Activated naive CD8-positive, alpha-beta T cell treated with anti-CD3 and anti-CD28 coated beads, Interleukin-2, amount 50 U/mL, for 24 hours (primary cell): ENCODE data around the gene MAFG.

Experiments used
- ATAC-seq: fragments of 150-1000 bp; cut with Tn5 transposase; one replicate; pipeline ENCODE4 v1.10.0; 2021
- DNase-seq: peaks from one replicate; pipeline ENCODE4 v3.0.0; 2021
- H3K27ac Mint-ChIP-seq: one replicate; pipeline ENCODE4 v1.8.0; 2021; ENCODE audit warnings: mild to moderate bottlenecking, mixed read lengths
- H3K27me3 Mint-ChIP-seq: one replicate; pipeline ENCODE4 v1.8.0; 2021; ENCODE audit warnings: mixed read lengths
- H3K36me3 Mint-ChIP-seq: one replicate; pipeline ENCODE4 v1.8.0; 2021; ENCODE audit warnings: low read depth, mixed read lengths
- H3K4me1 Mint-ChIP-seq: one replicate; pipeline ENCODE4 v1.8.0; 2021; ENCODE audit warnings: mixed read lengths
- H3K4me3 Mint-ChIP-seq: one replicate; pipeline ENCODE4 v1.8.0; 2021; ENCODE audit warnings: mild to moderate bottlenecking, moderate library complexity, mixed read lengths
- H3K9me3 Mint-ChIP-seq: one replicate; pipeline ENCODE4 v1.8.0; 2021; ENCODE audit warnings: mixed read lengths

MAFG gene

DNA sequence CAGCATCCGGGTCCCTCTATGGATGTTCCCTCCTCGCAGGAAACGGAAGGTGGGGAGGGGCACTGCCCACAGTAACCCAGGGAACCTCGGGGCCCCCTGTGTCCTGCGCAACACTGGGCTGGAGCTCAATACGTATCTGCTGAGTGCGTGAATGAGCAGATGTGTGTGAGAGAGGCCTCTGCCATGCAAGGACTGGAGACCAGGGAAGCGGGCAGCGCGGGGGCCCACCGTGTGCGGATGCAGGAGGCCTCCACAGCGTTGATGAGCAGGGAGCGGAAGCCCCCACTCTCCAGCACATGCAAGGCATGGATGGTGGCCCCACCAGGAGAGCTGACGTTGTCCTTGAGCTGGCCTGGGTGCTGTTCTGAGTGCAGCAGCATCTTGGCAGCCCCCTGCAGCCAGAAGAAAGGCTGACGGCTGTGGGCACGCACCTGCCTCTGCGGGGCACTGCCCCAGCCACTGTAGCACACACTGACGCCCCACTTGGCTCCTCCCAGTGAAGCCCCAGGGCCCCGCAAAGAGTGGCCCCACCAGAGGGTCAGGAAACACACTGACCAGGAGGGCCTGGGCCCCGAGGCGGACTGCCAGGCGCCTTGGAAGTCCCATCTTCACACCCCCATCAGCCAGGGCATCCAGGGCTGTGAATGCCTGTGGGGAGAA lies 6.7 kb upstream of the MAFG start:
- peaks cover 2% of the 10 kb centered on the region for H3K27me3 Mint-ChIP-seq
- ATAC-seq (no peak), DNase-seq (no peak)
- H3K9me3 Mint-ChIP-seq = no peaks in the 10 kb centered on the region
- peaks cover 19% of the 10 kb centered on the region for H3K36me3 Mint-ChIP-seq
- peak overlapping the region; percentile 39 for H3K27ac Mint-ChIP-seq
- H3K4me1 Mint-ChIP-seq = peaks cover 34% of the 10 kb centered on the region
- H3K4me3 Mint-ChIP-seq = no peak overlapping the region

DNA sequence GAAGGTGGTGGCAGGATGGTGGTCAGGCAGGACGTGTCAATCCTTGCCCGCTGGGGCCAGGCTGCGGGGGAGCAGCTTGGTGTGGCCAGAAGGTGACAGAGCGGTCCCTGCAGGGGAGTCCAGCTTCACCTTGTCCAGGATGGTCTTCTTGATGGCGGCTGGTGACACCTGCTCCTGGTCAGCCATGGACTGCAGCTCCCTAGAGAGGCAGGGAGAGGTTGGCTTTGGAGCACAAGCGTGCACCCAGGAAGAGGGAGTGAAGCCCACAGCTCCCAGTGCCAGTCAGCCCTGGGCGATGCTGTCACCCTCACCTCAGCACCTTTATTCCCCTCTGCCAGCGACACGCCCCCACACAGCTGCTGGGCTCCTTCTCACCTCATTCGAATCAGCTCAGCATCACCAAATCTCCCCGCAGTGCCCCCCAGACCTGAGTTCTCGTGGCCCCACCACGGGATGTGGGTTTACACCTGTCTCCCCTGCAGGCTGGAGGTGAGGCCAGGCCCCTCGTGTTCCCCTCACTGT lies 5.7 kb upstream of the MAFG start:
- H3K36me3 Mint-ChIP-seq = peaks cover 19% of the 10 kb centered on the region
- ATAC-seq (no peak), DNase-seq (no peak)
- no peak overlapping the region for H3K4me3 Mint-ChIP-seq
- no peaks in the 10 kb centered on the region for H3K9me3 Mint-ChIP-seq
- H3K4me1 Mint-ChIP-seq = peaks cover 37% of the 10 kb centered on the region
- H3K27me3 Mint-ChIP-seq = peaks cover 4% of the 10 kb centered on the region
- H3K27ac Mint-ChIP-seq = no peak overlapping the region

DNA sequence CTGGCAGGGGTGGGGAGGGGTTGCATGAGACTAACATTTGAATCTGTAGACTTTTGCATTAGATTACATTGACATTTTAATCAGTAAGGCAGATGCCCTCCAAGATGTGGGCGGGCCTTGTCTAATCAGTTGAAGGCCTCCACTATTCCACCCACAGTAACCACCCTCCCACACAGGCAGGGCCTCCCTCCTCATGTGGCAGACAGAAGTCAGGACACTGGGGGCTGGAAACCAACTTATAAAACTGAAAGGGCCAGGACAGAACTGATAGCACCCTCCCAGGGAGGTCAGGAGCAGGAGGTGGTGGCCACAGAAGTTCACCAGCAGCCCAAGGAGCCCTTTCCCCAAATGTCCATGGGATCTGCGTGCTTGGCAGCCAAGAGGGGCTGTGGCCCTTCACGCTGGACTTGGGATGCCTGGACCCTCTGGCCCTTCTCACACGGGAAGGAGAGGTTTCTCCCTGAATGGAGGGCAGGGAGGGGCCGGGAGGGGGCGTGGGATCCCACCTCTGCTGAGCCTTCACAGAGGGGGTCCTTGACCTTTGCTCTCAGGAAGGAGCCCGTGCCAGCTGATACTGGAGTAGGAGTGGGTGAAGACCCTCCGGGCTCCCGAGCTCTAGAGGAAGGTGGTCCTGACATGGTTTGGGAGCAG lies 4.9 kb upstream of the MAFG start:
- H3K27me3 Mint-ChIP-seq = peaks cover 4% of the 10 kb centered on the region
- H3K4me3 Mint-ChIP-seq = no peak overlapping the region
- no peak overlapping the region for H3K27ac Mint-ChIP-seq
- H3K36me3 Mint-ChIP-seq = peaks cover 19% of the 10 kb centered on the region
- ATAC-seq (no peak), DNase-seq (no peak)
- peaks cover 33% of the 10 kb centered on the region for H3K4me1 Mint-ChIP-seq
- H3K9me3 Mint-ChIP-seq = no peaks in the 10 kb centered on the region

DNA sequence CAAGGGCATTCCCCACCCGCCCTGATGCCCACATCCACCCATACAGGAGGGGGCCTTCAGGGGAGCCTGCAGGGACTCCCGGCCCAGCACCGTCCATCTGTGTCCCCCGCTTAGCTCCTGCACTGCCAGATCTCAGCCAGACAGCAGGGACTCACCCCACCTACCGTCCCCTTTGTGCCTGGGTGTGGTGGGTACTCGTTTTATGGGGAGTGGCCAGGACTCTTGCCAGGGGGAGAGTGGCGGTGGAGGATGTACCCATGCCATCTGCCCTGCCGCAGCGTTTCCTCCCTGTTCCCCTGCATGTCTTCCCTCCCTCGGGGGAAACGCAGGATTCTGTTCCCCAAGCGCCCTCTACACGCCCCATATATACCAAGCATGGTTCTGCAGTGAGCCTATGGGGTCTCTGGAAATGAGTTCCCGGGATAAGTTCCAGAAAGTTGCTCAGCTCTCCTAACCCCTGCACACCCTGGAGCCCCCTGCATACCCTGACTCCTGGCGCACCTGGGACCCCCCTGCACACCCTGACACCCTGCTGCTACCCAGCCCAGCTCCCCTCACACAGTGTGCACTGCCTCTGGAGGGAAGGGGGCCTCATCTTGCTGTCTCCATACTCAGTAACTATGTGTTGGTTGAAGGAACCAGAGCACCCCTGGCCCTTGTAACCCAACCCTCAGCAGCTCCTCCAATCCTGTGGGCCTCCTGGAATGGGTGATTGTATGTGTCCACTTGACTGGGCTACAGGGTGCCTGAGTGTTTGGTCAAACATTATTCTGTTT lies 4.2 kb upstream of the MAFG start:
- H3K9me3 Mint-ChIP-seq = no peaks in the 10 kb centered on the region
- no peak for ATAC-seq
- no peak overlapping the region for H3K27ac Mint-ChIP-seq
- peaks cover 4% of the 10 kb centered on the region for H3K27me3 Mint-ChIP-seq
- H3K4me1 Mint-ChIP-seq = peaks cover 33% of the 10 kb centered on the region
- no peak overlapping the region for H3K4me3 Mint-ChIP-seq
- no peak for DNase-seq
- peaks cover 19% of the 10 kb centered on the region for H3K36me3 Mint-ChIP-seq

DNA sequence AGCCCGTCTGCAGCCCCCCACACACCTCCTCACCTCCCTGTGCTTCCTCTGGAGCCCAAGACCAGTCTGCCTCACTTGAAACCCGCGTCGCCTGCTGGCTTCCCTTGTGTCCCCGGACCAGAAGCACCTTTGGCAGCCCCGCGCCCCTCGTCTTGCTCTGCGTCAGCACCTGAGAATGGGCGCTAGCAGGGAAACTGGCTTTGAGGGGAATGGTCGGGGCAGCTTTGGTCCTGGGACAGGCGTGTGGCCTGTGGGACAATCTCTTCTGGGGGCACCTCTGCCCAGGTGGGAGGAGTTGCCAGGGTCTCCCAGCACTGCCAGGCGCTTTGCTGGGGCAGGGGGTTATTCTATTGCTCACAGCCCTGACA lies 3.6 kb upstream of the MAFG start:
- no peak overlapping the region for H3K4me3 Mint-ChIP-seq

DNA sequence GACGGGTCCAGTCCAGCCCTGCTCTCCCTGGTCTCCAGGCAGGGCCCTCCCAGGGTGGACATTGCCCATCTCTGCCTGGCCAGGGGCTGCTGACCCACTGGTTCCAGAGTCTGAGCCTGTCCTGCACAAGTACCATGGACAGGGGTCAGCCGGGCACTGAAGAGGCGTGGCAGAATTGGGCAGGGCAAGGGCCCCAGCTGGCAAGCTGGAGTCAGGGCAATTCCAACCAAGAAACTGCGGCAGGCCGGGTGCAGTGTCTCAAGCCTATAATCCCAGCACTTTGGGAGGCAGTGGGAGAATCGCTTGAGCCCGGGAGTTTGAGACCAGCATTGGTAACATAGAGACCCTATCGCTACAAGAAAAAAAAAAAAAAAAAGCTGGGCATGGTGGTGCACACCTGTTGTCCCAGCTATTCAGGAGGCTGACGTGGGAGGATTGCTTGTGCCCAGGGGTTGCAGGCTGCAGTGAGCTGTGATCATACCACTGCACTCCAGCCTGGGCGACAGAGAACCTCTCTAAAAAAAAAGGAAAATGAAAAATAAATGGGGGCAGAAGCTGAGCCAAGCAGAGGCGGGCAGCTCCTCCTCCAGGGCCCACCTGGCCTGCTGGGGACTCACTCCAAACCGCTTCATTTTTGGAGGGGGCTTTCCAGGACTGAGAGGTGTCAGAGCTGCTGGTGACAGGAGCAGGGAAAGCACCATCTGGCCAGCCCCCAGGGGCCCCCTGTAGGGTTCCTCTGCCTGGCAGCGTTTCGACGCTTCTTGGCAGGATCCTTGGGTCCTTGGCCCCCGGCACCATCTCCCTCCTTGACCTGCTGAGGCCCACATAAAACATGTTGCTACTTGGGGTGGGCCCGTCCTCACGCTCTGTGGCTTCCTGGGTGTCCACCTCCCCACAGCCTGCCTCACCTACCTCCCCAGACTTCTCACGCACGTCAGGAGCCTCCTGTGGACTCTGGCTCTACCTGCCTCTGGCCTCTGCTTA lies 2.9 kb upstream of the MAFG start:
- no peak overlapping the region for H3K4me3 Mint-ChIP-seq
- peaks cover 14% of the 10 kb centered on the region for H3K36me3 Mint-ChIP-seq
- ATAC-seq (no peak), DNase-seq (no peak)
- peaks cover 35% of the 10 kb centered on the region for H3K4me1 Mint-ChIP-seq
- H3K27ac Mint-ChIP-seq = no peak overlapping the region
- no peaks in the 10 kb centered on the region for H3K9me3 Mint-ChIP-seq
- peaks cover 4% of the 10 kb centered on the region for H3K27me3 Mint-ChIP-seq

More for the DNA sequence above, 3.6 kb upstream of the MAFG start:
- H3K27me3 Mint-ChIP-seq = peaks cover 4% of the 10 kb centered on the region
- ATAC-seq = no peak
- H3K27ac Mint-ChIP-seq = no peak overlapping the region
- peaks cover 19% of the 10 kb centered on the region for H3K36me3 Mint-ChIP-seq
- no peak for DNase-seq
- peaks cover 35% of the 10 kb centered on the region for H3K4me1 Mint-ChIP-seq
- no peaks in the 10 kb centered on the region for H3K9me3 Mint-ChIP-seq

DNA sequence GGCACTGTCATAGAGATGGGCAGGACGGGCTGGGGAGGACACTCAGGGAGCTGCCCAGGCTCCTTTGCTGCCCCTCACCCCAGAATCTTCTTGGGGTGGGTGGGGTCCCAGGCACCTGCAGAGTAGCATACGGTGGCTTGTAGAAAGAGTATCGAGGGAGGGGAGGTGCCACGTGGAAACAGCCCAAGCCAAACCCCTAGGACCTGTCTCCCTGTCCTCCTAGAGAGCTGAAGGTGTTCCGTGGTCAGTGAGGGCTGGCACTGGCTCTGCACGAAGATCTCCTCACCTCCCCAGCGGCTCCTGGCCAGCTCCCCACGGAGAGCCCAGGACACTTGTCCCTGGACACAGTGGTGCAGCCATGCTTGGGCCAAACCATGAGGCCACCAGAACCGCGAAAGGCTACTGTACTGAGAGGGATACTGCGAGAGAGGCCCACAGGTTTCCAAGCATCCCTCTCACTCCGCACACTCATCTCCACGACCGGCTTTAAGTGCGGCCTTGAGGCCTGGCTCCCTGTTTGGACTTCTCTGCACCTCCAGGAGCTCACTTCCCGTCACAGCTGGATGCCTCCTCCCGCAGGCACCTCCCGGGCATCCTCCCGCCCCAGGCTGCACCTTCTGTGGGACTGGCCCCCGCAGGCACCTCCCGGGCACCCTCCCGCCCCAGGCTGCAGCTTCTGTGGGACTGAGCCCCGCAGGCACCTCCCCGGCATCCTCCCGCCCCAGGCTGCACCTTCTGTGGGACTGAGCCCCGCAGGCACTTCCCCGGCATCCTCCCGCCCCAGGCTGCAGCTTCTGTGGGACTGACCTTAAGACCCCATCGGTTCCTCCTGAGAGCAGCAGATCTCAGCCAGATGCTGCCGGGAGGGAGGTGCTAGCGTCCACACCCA lies 2.0 kb upstream of the MAFG start:
- peak overlapping the region; percentile 75 for H3K4me3 Mint-ChIP-seq

DNA sequence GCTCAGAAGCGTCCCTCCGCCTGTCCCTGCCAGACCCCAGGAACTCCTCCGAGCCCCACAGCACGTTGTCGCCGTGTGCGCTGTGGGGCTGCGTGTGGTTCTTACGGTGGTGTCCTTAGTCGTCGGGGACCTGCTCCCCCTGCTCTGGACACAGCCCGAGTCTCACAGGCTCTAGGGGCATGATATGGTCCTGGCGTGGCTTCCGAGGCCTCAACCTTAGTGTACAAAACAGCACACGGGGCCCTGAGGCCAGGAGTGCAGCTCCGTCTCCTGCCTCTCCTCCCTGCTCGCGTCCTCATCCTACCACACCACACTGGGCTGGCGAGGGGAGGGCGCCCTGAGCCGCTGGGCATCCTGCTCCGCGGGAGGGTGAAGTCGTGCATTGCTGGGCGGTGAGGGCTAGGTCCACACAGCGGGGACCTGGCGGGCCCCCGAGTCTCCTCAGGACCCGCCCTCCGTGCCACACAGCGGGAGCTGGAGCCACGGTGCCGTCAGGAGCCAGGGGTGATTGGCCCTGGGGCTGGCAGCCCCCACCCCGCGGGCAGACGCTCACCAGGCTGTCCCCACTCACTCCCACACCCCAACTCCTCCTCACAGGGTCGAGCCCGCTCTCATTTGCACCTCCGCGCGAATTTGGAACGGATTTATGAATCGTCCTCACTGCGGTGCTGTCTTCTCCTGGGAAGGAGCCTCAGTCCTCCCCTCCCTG lies 1.2 kb upstream of the MAFG start:
- Mint-ChIP-seq H3K9me3 (no peaks in the 10 kb centered on the region), H3K4me3 (peak overlapping the region; percentile 75), H3K27ac (no peak overlapping the region), H3K27me3 (peaks cover 4% of the 10 kb centered on the region), H3K4me1 (peaks cover 37% of the 10 kb centered on the region), H3K36me3 (peaks cover 10% of the 10 kb centered on the region)
- no peak for DNase-seq
- ATAC-seq = no peak

More for the DNA sequence above, 2.0 kb upstream of the MAFG start:
- Mint-ChIP-seq H3K4me1 (peaks cover 35% of the 10 kb centered on the region), H3K9me3 (no peaks in the 10 kb centered on the region), H3K27me3 (peaks cover 4% of the 10 kb centered on the region), H3K27ac (no peak overlapping the region), H3K36me3 (peaks cover 14% of the 10 kb centered on the region)
- no peak for DNase-seq
- no peak for ATAC-seq

DNA sequence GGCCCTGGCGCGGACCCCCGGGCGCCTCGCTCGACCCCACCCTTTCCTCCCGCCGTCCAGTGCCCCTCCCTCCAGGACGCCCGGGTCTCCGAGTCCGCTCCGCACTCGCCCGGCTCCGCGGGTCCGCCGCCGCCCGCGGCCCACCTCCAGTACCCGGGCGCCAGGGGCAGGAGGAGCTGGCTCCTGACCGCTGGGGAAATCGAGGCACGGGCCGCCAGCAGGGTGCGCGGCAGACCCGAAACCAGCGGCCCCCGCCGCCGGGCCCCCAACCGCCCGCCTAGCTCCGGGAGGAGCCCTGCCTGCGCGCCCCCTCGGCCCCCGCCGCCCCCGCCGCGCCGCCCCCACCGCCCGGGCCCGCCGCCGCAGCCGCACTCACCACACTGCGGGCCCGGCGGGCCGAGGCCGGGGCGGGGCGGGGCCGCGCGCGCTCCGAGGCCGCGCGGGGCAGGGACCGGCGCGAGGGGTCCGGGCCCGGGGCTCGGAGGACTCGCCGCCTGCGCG lies 333 bp downstream of the MAFG start:
- DNase-seq (no peak), ATAC-seq (no peak)
- Mint-ChIP-seq H3K27ac (no peak overlapping the region), H3K27me3 (peaks cover 4% of the 10 kb centered on the region), H3K4me1 (peaks cover 31% of the 10 kb centered on the region), H3K4me3 (peak overlapping the region; percentile 83), H3K9me3 (no peaks in the 10 kb centered on the region), H3K36me3 (peaks cover 3% of the 10 kb centered on the region)

DNA sequence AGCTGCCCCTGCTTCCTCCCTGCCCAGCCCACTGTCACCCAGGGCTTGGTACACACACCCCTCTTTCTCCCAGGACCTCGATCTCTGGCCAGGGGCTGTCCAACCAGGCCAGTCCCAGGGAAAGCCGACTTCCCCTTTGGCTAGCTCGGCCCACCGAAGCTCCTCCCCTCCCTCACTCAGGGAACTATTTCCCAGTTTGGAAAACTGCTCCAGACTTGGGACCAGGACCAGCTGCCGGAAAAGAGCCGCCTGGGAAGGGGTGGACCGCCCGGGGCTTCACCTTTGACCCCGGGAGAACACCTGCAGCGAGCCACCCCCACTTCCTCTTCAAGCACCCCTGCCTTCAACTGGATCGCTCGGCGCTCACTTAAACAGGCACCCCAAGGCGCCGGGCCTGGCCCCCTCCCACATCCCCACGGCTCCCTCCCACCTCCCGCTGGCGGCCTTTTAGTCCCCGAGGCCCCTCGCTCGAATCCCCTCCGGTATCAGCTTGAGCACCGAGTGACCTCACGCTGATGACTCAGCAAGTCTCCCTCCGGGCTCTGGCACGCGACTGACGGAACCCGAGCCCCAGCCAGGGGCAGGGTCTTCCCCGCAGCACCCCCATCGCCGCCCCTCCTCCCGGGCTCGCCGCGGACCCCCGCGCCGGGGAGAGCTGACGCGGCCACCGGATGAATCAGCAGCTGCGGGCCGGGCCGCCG lies 934 bp downstream of the MAFG start:
- peak; percentile 13 for ATAC-seq
- peaks cover 4% of the 10 kb centered on the region for H3K27me3 Mint-ChIP-seq

DNA sequence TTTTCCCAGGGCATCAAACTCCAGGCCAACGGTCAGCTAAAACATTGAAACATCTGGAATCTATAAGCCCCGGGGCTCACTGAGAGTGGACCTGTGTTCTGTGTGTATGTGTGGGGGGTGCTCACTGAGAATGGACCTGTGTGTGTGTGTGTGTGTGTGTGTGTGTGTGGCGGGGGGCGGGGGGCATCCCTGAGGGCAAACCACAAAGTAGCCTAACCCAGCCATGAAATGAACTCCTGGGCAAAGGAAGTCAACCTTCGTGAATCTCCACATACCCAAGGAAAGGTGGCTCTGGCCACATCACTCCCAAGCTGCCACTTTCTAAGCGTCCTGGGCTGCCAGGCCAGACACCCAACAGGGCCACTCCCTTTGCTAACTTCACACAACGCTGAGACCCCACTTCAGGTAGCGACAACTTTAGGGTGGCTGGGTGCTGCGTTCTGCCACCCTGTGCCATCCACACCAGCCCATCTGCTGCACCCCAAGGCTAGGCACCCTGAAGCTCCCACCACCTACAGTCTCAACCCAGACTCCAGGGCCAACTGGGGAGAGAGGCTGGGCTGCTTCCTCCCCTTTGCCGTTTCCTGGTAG lies 1.6 kb downstream of the MAFG start:
- peak overlapping the region; percentile 83 for H3K4me3 Mint-ChIP-seq
- peak overlapping the region; percentile 79 for H3K27ac Mint-ChIP-seq
- peaks cover 4% of the 10 kb centered on the region for H3K27me3 Mint-ChIP-seq
- H3K9me3 Mint-ChIP-seq = no peaks in the 10 kb centered on the region
- DNase-seq (no peak), ATAC-seq (no peak)
- H3K36me3 Mint-ChIP-seq = peaks cover 3% of the 10 kb centered on the region
- H3K4me1 Mint-ChIP-seq = peaks cover 27% of the 10 kb centered on the region

More for the DNA sequence above, 934 bp downstream of the MAFG start:
- H3K9me3 Mint-ChIP-seq = no peaks in the 10 kb centered on the region
- H3K36me3 Mint-ChIP-seq = no peaks in the 10 kb centered on the region
- H3K4me1 Mint-ChIP-seq = peaks cover 30% of the 10 kb centered on the region
- peak overlapping the region; percentile 83 for H3K4me3 Mint-ChIP-seq
- peak overlapping the region; percentile 79 for H3K27ac Mint-ChIP-seq
- DNase-seq = peak; percentile 67
